GM12875 (cell line): ENCODE measurements around the gene ASB18.

Experiments
- H3K4me3 ChIP-seq: one replicate; pipeline ENCODE4 v1.5.1; 2011; ENCODE audit warnings: low read depth, low read length, control low read depth
- CTCF ChIP-seq: IDR thresholded peaks from 2 replicates; pipeline ENCODE4 v1.5.1; 2011; ENCODE audit warnings: low read depth, mild to moderate bottlenecking, control low read depth, inconsistent platforms, low read length, moderate library complexity, borderline replicate concordance; ENCODE audit not compliant: insufficient read depth

Gene ASB18

GRCh38 chr2:236171181-236171679, 93.0 kb downstream of the ASB18 start:
- no peak for TF ChIP-seq CTCF
- H3K4me3 ChIP-seq: no peak overlapping the region

DNA sequence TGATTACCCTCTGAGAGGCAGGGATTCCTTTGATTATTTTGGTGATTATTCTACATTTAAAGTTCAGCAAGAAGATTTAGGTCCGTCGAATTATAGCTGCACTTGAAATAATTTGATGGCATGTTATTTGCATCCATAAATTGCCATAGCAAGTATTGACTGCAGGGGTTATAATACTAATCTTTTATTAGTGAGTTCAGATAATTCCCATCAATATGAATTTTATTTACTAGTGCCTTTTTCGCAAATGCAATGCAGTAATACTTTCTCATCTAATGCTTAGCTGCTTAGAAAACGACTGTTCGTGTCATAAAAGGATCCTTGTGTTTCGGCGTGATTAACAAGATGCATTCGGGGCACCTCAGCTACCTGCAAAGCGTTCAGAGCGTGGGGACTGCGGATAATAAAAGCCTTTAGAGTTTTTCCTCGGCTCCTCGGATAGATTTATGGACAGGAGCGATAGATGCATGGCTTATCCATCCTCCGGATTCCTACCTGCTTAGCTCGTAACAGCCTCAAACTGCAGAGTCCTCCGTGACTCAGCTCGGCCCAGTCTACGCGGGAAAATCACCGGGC, 93.5 kb downstream of the ASB18 start:
- no peak overlapping the region for H3K4me3 ChIP-seq
- no peak for TF ChIP-seq CTCF

GRCh38 chr2:236169741-236170589, 94.2 kb downstream of the ASB18 start:
- H3K4me3 ChIP-seq: no peak overlapping the region
- no peak for TF ChIP-seq CTCF

DNA sequence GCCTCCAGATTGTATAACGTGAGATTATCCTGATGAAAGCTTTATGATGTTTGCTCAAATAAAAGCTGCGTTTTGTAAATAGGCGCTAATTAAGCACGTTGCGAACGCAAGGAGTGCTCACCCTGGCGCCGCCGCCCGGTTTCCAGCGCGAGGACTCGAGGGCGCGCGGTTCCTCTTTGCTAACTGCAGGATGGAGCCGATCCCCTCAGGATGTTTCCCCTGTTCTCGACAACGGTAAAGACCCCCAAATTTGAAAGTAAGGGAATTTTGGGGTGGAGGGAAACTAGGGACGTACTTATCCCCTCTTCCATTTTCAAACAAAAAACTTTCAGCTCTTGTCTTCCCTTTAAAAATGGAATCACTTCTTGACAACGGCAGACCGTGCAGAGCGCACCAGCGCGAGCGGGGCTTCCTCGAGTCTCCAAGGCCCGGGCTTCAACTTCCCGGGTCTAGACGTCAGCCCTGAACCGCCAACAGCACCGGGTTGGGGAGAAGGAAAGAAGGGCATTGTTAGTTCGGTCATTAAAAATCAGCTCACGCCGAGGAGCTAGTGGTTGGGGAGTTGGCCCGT, 95.0 kb downstream of the ASB18 start:
- no peak for TF ChIP-seq CTCF

DNA sequence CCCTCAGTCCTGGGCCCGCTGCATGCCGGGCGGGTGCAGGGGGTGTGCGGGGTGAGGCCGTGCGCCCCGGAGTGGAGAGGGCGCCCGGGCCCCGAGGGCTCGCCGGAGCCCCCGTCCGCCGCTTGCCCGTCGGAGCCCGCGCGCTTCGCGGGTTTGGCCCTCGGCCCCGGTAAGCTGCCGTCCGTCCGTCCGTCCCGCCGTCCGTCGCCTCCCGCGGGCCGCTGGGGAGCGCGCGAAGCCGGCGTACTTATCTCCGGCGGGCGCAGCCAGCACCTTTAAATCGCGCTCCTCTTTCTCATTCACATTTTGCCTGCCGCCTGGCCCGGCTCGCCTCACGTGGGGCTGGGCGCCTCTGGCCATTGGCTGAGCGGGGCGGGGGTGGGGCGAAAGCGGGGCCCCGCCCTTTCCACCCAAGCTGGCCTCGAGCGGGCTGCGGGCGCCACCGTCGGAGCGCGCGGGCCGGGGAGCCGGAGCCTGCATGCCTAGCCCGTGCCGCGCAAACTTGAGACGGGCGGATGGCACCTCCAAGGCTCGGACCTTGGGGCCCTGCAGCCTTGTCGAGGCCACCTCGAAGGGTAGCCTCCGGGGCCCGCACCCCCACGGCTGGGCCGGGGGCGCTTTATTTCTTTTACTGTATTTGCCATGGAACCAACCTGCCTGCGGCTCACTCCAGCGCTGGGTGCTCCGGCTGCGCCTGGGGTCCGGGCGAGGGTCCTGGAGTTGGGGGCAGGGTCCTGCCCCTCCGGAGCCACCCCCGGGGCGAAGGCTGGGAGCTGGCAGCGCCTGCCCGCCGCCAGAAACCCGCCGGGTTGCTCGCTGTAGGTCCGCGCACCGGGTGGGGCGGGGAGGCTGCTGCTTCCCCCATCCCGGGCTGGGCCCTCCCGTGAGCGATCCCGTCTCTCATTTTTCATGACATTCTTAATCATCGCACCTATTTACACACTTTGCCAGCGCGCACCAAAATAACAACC, 95.8 kb downstream of the ASB18 start, which contains the start of gene GBX2:
GBX2 (minus strand) TSS at position 277 of the 971 bp plus-strand sequence. CDS start 415 bp downstream, outside the sequence.
- no peak within 1 kb of the TSS for H3K4me3 ChIP-seq
- TF ChIP-seq CTCF: no peak

More for the DNA sequence above, 95.0 kb downstream of the ASB18 start:
- H3K4me3 ChIP-seq: no peak overlapping the region

- H3K4me3 ChIP-seq: no peak overlapping the region
- TF ChIP-seq CTCF: no peak
Observed at GRCh38 chr2:236167297-236168109, 96.7 kb downstream of the ASB18 start.
